Sigmoid colon (tissue), 7 donors: ENCODE data around the gene CLBA1. TPM values are rescaled to one million over a fixed set of nuclear protein-coding genes. Genes with fewer than 3 reads are reported as not detected.

Experiments used
- DNase-seq: peaks from one replicate; pipeline ENCODE4 v3.0.0-alpha.2; 2019
- H3K27ac ChIP-seq, 4 donors: fragments of 200-600 bp; sonication (generic); one replicate each; pipeline ENCODE4 v1.5.1; 2016 to 2019; ENCODE audit warnings: mild to moderate bottlenecking in 1 of 4
- H3K27me3 ChIP-seq, 3 donors: fragments of 200-600 bp; sonication (generic); one replicate each; pipeline ENCODE4 v1.5.1; 2019; ENCODE audit warnings: mild to moderate bottlenecking in 1 of 3
- H3K36me3 ChIP-seq, 4 donors: fragments of 200-600 bp; sonication (generic); one replicate each; pipeline ENCODE4 v1.5.1; 2016 to 2019
- H3K4me1 ChIP-seq, 4 donors: fragments of 200-600 bp; sonication (generic); one replicate each; pipeline ENCODE4 v1.5.1; 2017 to 2019
- H3K4me3 ChIP-seq, 4 donors: fragments of 200-600 bp; sonication (generic); one replicate each; pipeline ENCODE4 v1.5.1; 2017 to 2019; ENCODE audit warnings: mild to moderate bottlenecking in 2 of 4, moderate library complexity in 1 of 4
- H3K9me3 ChIP-seq, 4 donors: fragments of 200-600 bp in 3 of 4; sonication (generic) in 3 of 4; one replicate each; pipeline versions ENCODE4 v1.5.1 to v1.6.1; 2013 to 2019
- EP300 ChIP-seq, 4 donors: sonication (generic); formaldehyde crosslinking; IDR thresholded peaks; one replicate each; pipeline ENCODE4 v1.6.1; 2017; ENCODE audit warnings: antibody characterized with exemption in 4 of 4
- POLR2A ChIP-seq, 2 donors: fragments of 450-650 bp; IDR thresholded peaks; one replicate each; pipeline ENCODE4 v1.6.1; 2016; ENCODE audit warnings: antibody characterized with exemption in 2 of 2, mild to moderate bottlenecking in 2 of 2, moderate library complexity in 2 of 2
- POLR2AphosphoS5 ChIP-seq, 4 donors: sonication (generic); formaldehyde crosslinking; IDR thresholded peaks; one replicate each; pipeline ENCODE4 v1.6.1; 2017; ENCODE audit warnings: antibody characterized with exemption in 4 of 4
- WGBS, 2 donors: extraction: QIAGEN DNeasy Blood & Tissue Kit; methylation state at CpG; one replicate each; pipeline ENCODE4 v1.1.7; 2013; 5-methylcytosine and 5-hydroxymethylcytosine counted together
- intact Hi-C: fragments of 100-400 bp; cut with DNase I; formaldehyde crosslinking; loops from one replicate; pipeline ENCODE4 v1.15.1; 2023
- polyA plus RNA-seq, 3 donors: library from polyadenylated mRNA; stranded (reverse); fragments of 200-250 nt; gene quantifications; one replicate each; pipeline ENCODE4 v1.2.3, GENCODE V29; 2013
- total RNA-seq, 4 donors: library from RNA; depleted of rRNA; stranded (reverse); fragments of >200 nt; gene quantifications; one replicate each; pipeline ENCODE4 v1.1.0, GENCODE V29; 2016
- TF ChIP-seq, protein P1 (sequence below), 4 experiments: fragments of 450-650 bp in 3 of 4; fragments of 200-600 bp in 1 of 4; IDR thresholded peaks; one replicate each; pipeline ENCODE4 v1.5.1; 2016 to 2019; ENCODE audit warnings: antibody characterized with exemption in 4 of 4, mild to moderate bottlenecking in 3 of 4, moderate library complexity in 2 of 4
- donor health status: healthy with polysubstance abuse.
- donor health status: Bipolar disorder and iron deficiency.
- donor health status: healthy.

The CLBA1 gene
- total and polyA plus RNA-seq, 7 donors = 2.8 to 8.4 (median 3.3) TPM

DNA sequence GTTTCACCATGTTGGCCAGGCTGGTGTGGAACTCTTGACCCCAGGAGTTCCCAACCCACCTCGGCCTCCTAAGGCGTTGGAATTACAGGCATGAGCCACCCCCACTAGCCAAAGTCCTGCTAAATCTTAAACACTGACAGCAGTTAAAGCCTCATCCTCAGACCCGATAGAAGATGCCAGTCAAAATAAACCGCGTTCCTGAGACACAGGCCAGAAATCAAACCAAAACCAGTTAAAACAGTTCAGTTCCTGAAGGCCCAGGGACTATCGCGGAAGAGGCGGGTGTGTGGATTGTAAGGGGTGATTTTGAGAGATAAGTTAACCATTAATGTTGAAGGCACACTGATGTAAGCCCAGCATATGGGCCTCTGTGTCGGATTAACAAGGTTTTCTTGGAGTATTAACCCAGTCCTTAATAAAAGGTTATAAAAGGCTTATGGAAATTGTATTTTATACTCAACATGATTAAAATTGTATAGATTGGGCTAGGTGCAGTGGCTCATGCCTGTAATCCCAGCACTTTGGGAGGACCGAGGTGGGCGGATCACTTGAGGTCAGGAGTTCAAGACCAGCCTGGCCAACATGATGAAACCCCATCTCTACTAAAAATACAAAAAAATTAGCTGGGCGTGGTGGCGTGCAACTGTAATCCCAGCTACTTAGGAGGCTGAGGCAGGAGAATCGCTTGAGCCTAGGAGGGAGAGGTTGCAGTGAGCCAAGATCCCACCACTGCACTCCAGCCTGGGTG, 54.0 kb downstream of the CLBA1 start:
- intact Hi-C loops = loop anchor here (10.0 kb wide), 1 partner anchor 275 kb away; no protein-coding TSS in a partner anchor
- no peak overlapping the region for H3K27ac ChIP-seq
- H3K36me3 ChIP-seq = no peaks in the 10 kb centered on the region
- H3K4me3 ChIP-seq = no peak overlapping the region
- TF ChIP-seq, protein P1, sequence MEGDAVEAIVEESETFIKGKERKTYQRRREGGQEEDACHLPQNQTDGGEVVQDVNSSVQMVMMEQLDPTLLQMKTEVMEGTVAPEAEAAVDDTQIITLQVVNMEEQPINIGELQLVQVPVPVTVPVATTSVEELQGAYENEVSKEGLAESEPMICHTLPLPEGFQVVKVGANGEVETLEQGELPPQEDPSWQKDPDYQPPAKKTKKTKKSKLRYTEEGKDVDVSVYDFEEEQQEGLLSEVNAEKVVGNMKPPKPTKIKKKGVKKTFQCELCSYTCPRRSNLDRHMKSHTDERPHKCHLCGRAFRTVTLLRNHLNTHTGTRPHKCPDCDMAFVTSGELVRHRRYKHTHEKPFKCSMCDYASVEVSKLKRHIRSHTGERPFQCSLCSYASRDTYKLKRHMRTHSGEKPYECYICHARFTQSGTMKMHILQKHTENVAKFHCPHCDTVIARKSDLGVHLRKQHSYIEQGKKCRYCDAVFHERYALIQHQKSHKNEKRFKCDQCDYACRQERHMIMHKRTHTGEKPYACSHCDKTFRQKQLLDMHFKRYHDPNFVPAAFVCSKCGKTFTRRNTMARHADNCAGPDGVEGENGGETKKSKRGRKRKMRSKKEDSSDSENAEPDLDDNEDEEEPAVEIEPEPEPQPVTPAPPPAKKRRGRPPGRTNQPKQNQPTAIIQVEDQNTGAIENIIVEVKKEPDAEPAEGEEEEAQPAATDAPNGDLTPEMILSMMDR (IDR thresholded peaks at IDR 0.05) = no peak
- TF ChIP-seq EP300 (IDR thresholded peaks at IDR 0.05) (no peak), POLR2AphosphoS5 (IDR thresholded peaks at IDR 0.05) (no peak), POLR2A (IDR thresholded peaks at IDR 0.05) (no peak)
- no peaks in the 10 kb centered on the region for H3K9me3 ChIP-seq
- H3K27me3 ChIP-seq = peaks cover 0 to 7% (median 3%) of the 10 kb centered on the region in 3 donors
- peaks cover 0 to 5% (median 0%) of the 10 kb centered on the region in 4 donors for H3K4me1 ChIP-seq
- 63 to 76% methylated on average over 10 to 14 of the region's 14 CpGs for WGBS, 2 donors
- DNase-seq = no peak

DNA sequence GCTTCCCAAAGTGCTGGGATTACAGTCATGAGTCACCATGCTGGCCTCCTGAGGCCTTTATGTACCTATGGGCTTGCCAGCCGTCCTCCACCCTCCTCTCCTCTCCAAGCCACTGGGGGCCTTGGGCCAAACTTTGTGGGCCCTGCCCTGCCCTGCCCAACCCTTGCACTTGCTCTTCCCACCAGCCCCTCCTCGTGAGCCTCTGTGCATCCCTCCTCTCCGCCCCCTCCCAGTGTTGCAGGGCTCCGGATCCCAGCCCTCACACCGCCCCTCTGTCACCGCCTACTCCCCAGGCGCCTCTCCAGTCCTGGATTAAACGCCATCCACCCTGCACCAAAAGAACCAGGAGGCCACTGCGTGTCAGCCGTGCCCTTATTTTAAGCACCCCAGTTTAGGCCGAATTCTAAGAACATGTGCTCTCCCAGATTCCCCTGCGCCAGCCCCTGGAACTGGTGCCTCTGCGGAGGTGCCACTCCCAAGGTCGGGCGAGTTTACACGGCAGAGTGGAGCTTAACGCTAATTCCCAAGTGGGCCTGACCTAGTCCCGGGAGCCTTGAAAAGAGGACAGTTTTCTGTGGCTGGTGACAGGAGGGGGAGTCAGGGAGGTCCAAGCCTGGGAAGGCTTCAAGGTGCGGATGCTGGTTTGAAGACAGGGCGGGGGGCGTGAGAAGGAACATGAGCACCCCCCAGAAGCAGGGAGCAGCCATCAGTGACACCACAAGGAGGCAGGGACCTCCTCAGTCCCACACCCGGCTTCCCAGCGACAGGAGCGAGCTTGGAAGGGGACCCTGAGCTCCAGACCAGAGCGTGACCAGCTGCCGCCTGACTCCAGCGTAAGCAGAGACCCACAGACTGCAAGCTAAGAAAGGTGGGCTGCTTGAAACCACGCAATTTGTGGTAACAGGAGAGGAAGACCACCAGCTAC, 56.5 kb downstream of the CLBA1 start:
- no peaks in the 10 kb centered on the region for H3K9me3 ChIP-seq
- peaks cover 0 to 2% (median 0%) of the 10 kb centered on the region in 3 donors for H3K27me3 ChIP-seq
- no peak overlapping the region for H3K4me3 ChIP-seq
- DNase-seq = no peak
- no peak overlapping the region for H3K27ac ChIP-seq
- no peaks in the 10 kb centered on the region for H3K36me3 ChIP-seq
- TF ChIP-seq POLR2AphosphoS5 (IDR thresholded peaks at IDR 0.05) = no peak
- TF ChIP-seq POLR2A (IDR thresholded peaks at IDR 0.05) = no peak
- TF ChIP-seq, protein P1 (IDR thresholded peaks at IDR 0.05) = no peak
- WGBS, 2 donors = 79 to 87% methylated on average over 28 of the region's 28 CpGs
- intact Hi-C loops = loop anchor here (10.0 kb wide), 1 partner anchor 277 kb away; no protein-coding TSS in a partner anchor
- H3K4me1 ChIP-seq = peaks cover 0 to 8% (median 1%) of the 10 kb centered on the region in 4 donors

DNA sequence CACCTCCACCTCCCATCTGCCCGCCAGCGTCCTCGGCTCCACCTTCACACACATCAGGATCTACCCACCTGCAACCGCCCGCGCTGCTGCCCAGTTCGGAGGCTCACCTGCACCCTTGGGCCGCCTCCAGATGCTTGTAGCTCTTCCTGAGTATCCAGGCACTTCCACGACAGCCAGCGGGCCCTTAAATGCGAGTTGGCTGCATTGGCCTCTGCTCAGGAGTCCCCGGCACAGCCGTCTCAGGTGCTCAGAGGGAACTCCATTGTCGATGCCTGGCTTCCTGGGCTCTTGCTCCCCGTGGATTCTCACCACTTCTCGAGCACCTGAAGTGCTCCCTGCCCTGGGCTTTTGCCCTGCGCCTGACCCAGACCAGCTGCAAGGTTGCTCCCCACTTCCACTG, 57.2 kb downstream of the CLBA1 start:
- DNase-seq = no peak
- WGBS, 2 donors = 85 to 90% methylated on average over 17 of the region's 17 CpGs
- no peaks in the 10 kb centered on the region for H3K9me3 ChIP-seq
- TF ChIP-seq POLR2AphosphoS5 (IDR thresholded peaks at IDR 0.05) (no peak), EP300 (IDR thresholded peaks at IDR 0.05) (no peak)
- peaks cover 0 to 8% (median 1%) of the 10 kb centered on the region in 4 donors for H3K4me1 ChIP-seq
- intact Hi-C loops = loop anchor here (10.0 kb wide), 1 partner anchor 278 kb away; no protein-coding TSS in a partner anchor
- no peaks in the 10 kb centered on the region for H3K36me3 ChIP-seq
- no peak overlapping the region for H3K27ac ChIP-seq
- H3K4me3 ChIP-seq = no peak overlapping the region
- H3K27me3 ChIP-seq = no peaks in the 10 kb centered on the region

DNA sequence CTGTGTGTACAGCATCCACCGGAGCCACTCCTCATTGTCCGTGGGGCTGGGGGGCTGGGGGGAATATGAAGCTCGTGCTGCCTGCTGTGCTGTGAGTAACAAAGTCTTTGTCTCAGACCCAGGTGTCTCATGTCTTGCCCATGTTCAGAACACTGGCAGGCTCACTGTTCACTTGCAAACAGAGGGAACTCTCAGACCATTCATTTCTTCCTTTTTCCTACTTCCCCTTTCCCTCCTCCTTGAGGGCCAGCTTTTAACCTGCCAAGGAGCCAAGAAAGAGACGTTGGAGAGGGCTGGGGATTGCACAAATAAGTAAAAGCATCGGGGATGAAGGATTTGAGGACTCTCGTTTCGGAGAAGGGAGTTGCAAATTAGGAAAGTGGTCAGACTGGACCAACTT, 58.1 kb downstream of the CLBA1 start:
- no peaks in the 10 kb centered on the region for H3K36me3 ChIP-seq
- DNase-seq = no peak
- no peaks in the 10 kb centered on the region for H3K27me3 ChIP-seq
- TF ChIP-seq EP300 (IDR thresholded peaks at IDR 0.05) (no peak), POLR2A (IDR thresholded peaks at IDR 0.05) (no peak), POLR2AphosphoS5 (IDR thresholded peaks at IDR 0.05) (no peak)
- TF ChIP-seq, protein P1 (IDR thresholded peaks at IDR 0.05) = no peak
- no peak overlapping the region for H3K27ac ChIP-seq
- intact Hi-C loops = loop anchor here (10.0 kb wide), 1 partner anchor 279 kb away; no protein-coding TSS in a partner anchor
- no peak overlapping the region for H3K4me3 ChIP-seq
- peaks cover 0 to 7% (median 1%) of the 10 kb centered on the region in 4 donors for H3K4me1 ChIP-seq
- WGBS, 2 donors = 71 to 75% methylated on average over 7 of the region's 7 CpGs
- no peaks in the 10 kb centered on the region for H3K9me3 ChIP-seq

Other genes starting within 250 kb of the CLBA1 start
- 100 to 1,000 TPM; 235 to 512 (median 367) TPM for gene SIVA1, start 232.6 kb upstream of the CLBA1 start, total RNA-seq
- 100 to 1,000 TPM; 124 to 227 (median 200) TPM for gene SIVA1, start 232.6 kb upstream of the CLBA1 start, polyA plus RNA-seq
- 100 to 1,000 TPM; 109 to 180 (median 126) TPM for gene AKT1, start 190.0 kb upstream of the CLBA1 start, total RNA-seq
- gene AKT1, start 190.0 kb upstream of the CLBA1 start, polyA plus RNA-seq = 100 to 1,000 TPM in 2 of 3 donors, 10 to 100 TPM in 1; 86.2 to 116 (median 102) TPM
- 1 to 10 TPM; 1.5 to 5.3 (median 3.5) TPM for gene ZBTB42, start 184.7 kb upstream of the CLBA1 start, total RNA-seq
- 1 to 10 TPM; 4.2 to 5.5 (median 4.6) TPM for gene ZBTB42, start 184.7 kb upstream of the CLBA1 start, polyA plus RNA-seq
- gene CEP170B, start 120.5 kb upstream of the CLBA1 start, total RNA-seq = 10 to 100 TPM in 2 of 4 donors, 1 to 10 TPM in 2; 5.4 to 16.1 (median 11.4) TPM
- 10 to 100 TPM; 12.6 to 60.0 (median 22.4) TPM for gene CEP170B, start 120.5 kb upstream of the CLBA1 start, polyA plus RNA-seq
- 1 to 10 TPM in 1 of 4 donors, under 1 TPM in 3; 0.28 to 1.5 (median 0.60) TPM for gene PLD4, start 60.9 kb upstream of the CLBA1 start, total RNA-seq
- 1 to 10 TPM in 1 of 3 donors, not detected in 2; 7.1 TPM for gene PLD4, start 60.9 kb upstream of the CLBA1 start, polyA plus RNA-seq
- gene AHNAK2, start 7.4 kb upstream of the CLBA1 start, total RNA-seq = 100 to 1,000 TPM in 3 of 4 donors, 10 to 100 TPM in 1; 81.9 to 218 (median 129) TPM
- gene AHNAK2, start 7.4 kb upstream of the CLBA1 start, polyA plus RNA-seq = 10 to 100 TPM in 1 of 3 donors, 1 to 10 TPM in 1, under 1 TPM in 1; 0.23 to 12.4 (median 2.4) TPM
- 1 to 10 TPM; 5.0 to 7.6 (median 5.6) TPM for gene CDCA4, start 35.3 kb downstream of the CLBA1 start, total RNA-seq
- 10 to 100 TPM in 1 of 3 donors, 1 to 10 TPM in 2; 2.4 to 11.3 (median 3.9) TPM for gene CDCA4, start 35.3 kb downstream of the CLBA1 start, polyA plus RNA-seq
- gene GPR132, start 79.6 kb downstream of the CLBA1 start, total RNA-seq = 1 to 10 TPM; 1.8 to 2.3 (median 2.0) TPM
- 1 to 10 TPM in 2 of 3 donors, under 1 TPM in 1; 0.60 to 8.4 (median 1.4) TPM for gene GPR132, start 79.6 kb downstream of the CLBA1 start, polyA plus RNA-seq
- gene JAG2, start 183.0 kb downstream of the CLBA1 start, total RNA-seq = 1 to 10 TPM; 1.8 to 4.2 (median 3.5) TPM
- gene JAG2, start 183.0 kb downstream of the CLBA1 start, polyA plus RNA-seq = 10 to 100 TPM in 1 of 3 donors, 1 to 10 TPM in 1, under 1 TPM in 1; 0.60 to 12.3 (median 2.1) TPM
- 10 to 100 TPM in 1 of 4 donors, 1 to 10 TPM in 3; 4.1 to 10.5 (median 6.1) TPM for gene NUDT14, start 195.5 kb downstream of the CLBA1 start, total RNA-seq
- 10 to 100 TPM; 24.3 to 47.4 (median 32.4) TPM for gene NUDT14, start 195.5 kb downstream of the CLBA1 start, polyA plus RNA-seq